SK-N-SH treated with all-trans-retinoic acid at 6 μM for 48 hours (cell line): ENCODE results near the gene RASAL2.

Experiments used
- PATZ1 ChIP-seq: fragments of 250-450 bp; sonication (Bioruptor Pico); IDR thresholded peaks from 2 replicates; pipeline ENCODE4 v1.8.0; 2020; ENCODE audit warnings: mild to moderate bottlenecking, moderate library complexity, borderline replicate concordance
- RARB ChIP-seq: fragments of 250-450 bp; sonication (Bioruptor Pico); IDR thresholded peaks from 2 replicates; pipeline ENCODE4 v1.8.0; 2021; ENCODE audit warnings: mild to moderate bottlenecking, moderate library complexity

DNA sequence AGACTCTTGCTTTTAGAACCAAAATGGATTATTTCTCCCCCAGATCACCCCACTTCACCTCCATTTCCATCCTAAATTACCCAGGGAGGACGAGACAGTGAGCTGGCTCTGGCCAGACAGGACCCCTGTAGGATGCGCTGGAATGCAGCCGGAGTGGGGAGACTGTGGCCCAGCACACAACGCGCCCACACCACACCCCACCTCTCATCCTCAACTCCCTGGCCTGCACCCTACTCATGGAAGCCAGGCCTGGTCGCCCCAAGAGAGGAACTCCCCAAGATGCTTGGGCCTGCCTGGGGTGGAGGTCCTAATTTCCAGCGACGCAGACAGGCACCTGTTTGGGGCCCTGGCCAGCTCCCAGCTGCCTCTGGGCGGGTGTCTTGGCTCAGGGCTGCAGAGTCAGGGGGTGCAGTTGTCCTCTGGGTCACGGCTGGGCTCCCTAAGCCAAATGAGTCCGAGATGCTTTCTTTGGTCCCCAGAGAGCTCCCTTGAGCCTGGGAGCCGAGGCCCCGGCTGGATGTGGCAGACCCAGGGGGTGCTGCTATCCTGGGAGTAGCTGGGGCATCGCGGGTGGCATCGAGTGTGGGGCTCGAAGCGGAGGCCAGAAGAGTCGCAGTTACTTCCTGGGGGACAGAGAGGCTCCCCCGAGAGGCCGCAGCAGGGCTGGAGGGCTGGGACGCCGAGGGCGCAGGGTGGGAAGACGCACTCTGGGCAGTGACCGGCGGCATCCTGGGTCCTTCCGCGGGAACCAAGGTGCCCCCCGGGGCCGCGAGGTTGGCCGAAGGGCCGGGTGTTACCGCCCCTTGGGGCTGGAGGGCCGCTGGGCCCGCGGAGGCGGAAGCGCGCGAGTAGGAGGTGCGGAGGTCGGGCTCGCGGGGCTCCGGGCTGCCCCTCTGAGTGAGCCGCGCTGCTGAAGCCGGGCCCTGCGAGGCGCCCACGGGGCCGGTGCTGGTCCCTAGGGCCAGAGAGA, 392.5 kb downstream of the RASAL2 start:
- TF ChIP-seq PATZ1 (CRISPR knock-in tag), result no peak
- no peak for TF ChIP-seq RARB
